Activated naive CD4-positive, alpha-beta T cell treated with Interleukin-2 at 50 U/mL for 16 hours (primary cell): Measurements from ENCODE around the gene TMEM86B.

Experiments
- DNase-seq: peaks from one replicate; pipeline ENCODE4 v3.0.0-alpha.2; 2020

TMEM86B gene

GRCh38 chr19:55228403-55229031, at the start of gene TMEM86B:
TSS of gene TMEM86B (minus strand) at chr19:55228763. CDS start at chr19:55228741, 22 bp downstream.
- DNase-seq = no peak

- no peak for DNase-seq
Measured at GRCh38 chr19:55277494-55277893, 48.9 kb upstream of the TMEM86B start.

GRCh38 chr19:55276720-55277430, 48.3 kb upstream of the TMEM86B start:
- DNase-seq = no peak

GRCh38 chr19:55275851-55276719, 47.5 kb upstream of the TMEM86B start:
- no peak for DNase-seq

- no peak for DNase-seq
Measured at GRCh38 chr19:55273978-55274707, 45.6 kb upstream of the TMEM86B start.

GRCh38 chr19:55272142-55272541, 43.6 kb upstream of the TMEM86B start:
- no peak for DNase-seq

GRCh38 chr19:55270172-55270942, 41.8 kb upstream of the TMEM86B start:
- DNase-seq = no peak

GRCh38 chr19:55269299-55269698, 40.7 kb upstream of the TMEM86B start:
- no peak for DNase-seq

- DNase-seq = no peak
Measured at GRCh38 chr19:55266840-55267239, 38.3 kb upstream of the TMEM86B start.

- no peak for DNase-seq
Measured at GRCh38 chr19:55266404-55266803, 37.8 kb upstream of the TMEM86B start.

- DNase-seq = no peak
Measured at GRCh38 chr19:55265723-55266386, 37.3 kb upstream of the TMEM86B start.

GRCh38 chr19:55265173-55265572, 36.6 kb upstream of the TMEM86B start:
- no peak for DNase-seq

- no peak for DNase-seq
Measured at GRCh38 chr19:55264531-55264930, 36.0 kb upstream of the TMEM86B start.

- DNase-seq = no peak
Measured at GRCh38 chr19:55262359-55262758, 33.8 kb upstream of the TMEM86B start.

GRCh38 chr19:55261671-55262126, 33.1 kb upstream of the TMEM86B start:
- DNase-seq = no peak

GRCh38 chr19:55259540-55260210, 31.1 kb upstream of the TMEM86B start:
- DNase-seq = no peak

GRCh38 chr19:55258828-55259539, 30.4 kb upstream of the TMEM86B start, which contains the start of gene PPP6R1:
TSS of gene PPP6R1 (minus strand) at chr19:55259017. CDS start at chr19:55247103, 11,914 bp downstream.
- peak; percentile 95 for DNase-seq

- peak; percentile 57 for DNase-seq
Measured at GRCh38 chr19:55258476-55258827, 29.9 kb upstream of the TMEM86B start.

- peak; percentile 37 for DNase-seq
Measured at GRCh38 chr19:55257461-55258420, 29.2 kb upstream of the TMEM86B start.
